ENCODE measurements around the gene MCC. TPM values are rescaled to one million over a fixed set of nuclear protein-coding genes. Genes with fewer than 3 reads are reported as not detected.

MCC gene
- total RNA-seq, 1 donor from 2014 or later: 22.7 TPM

DNA sequence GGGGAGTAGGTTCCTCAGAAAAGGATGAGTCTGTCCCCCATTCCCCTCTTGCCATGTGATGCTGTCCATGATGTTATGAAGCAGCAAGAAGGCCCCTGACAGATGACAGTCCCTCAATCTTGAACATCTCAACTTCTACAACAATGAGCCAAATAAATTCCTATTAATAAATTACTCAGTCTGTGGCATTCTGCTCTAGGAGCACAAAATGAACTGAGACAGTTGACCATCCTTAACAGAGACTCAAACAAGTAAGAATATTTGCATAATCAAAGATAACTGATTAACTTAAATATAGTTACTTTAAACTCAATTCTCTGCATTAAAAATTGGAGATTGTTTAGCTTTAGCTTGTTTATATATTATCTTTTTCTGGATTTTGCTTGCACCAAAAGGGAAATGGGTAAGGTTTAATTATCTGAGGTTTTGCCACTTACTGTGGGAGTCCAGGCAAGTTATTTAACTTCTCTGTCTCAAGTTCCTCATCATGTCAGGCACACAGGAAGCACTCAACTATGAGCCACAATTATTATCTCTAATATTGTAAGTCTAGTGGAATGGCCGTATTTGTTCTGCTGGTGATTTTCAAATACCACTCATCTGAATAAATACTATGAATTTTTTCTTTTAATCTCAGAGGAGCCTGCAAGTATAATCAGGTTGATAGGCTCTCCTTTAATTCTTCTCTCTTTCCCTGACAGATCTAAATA, 216.4 kb downstream of the MCC start:
- peaks cover 73% of the 10 kb centered on the region for H3K4me1 Mint-ChIP-seq (ENCODE audit: unreplicated experiment)
- H3K4me3 Mint-ChIP-seq (ENCODE audit: unreplicated experiment): no peak overlapping the region
- peak overlapping the region; percentile 95 for H3K27ac Mint-ChIP-seq (ENCODE audit: unreplicated experiment)
- peaks cover 1% of the 10 kb centered on the region for H3K27me3 Mint-ChIP-seq (ENCODE audit: unreplicated experiment)
- H3K36me3 Mint-ChIP-seq (ENCODE audit: low read depth, unreplicated experiment): no peaks in the 10 kb centered on the region
- DNase-seq (ENCODE audit: low spot score): no peak
- TF ChIP-seq, protein P1, sequence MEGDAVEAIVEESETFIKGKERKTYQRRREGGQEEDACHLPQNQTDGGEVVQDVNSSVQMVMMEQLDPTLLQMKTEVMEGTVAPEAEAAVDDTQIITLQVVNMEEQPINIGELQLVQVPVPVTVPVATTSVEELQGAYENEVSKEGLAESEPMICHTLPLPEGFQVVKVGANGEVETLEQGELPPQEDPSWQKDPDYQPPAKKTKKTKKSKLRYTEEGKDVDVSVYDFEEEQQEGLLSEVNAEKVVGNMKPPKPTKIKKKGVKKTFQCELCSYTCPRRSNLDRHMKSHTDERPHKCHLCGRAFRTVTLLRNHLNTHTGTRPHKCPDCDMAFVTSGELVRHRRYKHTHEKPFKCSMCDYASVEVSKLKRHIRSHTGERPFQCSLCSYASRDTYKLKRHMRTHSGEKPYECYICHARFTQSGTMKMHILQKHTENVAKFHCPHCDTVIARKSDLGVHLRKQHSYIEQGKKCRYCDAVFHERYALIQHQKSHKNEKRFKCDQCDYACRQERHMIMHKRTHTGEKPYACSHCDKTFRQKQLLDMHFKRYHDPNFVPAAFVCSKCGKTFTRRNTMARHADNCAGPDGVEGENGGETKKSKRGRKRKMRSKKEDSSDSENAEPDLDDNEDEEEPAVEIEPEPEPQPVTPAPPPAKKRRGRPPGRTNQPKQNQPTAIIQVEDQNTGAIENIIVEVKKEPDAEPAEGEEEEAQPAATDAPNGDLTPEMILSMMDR (IDR thresholded peaks at IDR 0.05; ENCODE audit: unreplicated experiment): no peak
- no peaks in the 10 kb centered on the region for H3K9me3 Mint-ChIP-seq (ENCODE audit: unreplicated experiment)

DNA sequence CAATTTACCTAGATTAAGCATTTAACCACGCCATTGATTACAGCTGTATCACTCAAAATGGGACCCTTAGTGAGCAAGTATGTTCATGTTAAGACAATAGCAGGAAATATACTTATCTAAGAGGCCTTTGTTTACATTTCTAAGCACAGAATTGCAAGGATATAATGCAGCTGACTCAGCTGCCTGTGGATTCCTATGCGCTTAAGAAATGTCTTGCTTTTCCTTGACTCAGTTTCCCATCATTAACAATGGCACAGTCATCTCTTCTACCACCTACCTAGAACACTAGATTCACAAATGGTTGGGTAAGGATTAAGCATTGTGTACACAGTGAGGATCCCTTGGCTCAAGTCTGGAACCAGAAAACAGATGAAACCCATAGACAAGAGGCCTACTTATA, 217.2 kb downstream of the MCC start:
- no peak for DNase-seq (ENCODE audit: low spot score)
- H3K4me3 Mint-ChIP-seq (ENCODE audit: unreplicated experiment): no peak overlapping the region
- no peaks in the 10 kb centered on the region for H3K36me3 Mint-ChIP-seq (ENCODE audit: low read depth, unreplicated experiment)
- peak overlapping the region; percentile 95 for H3K27ac Mint-ChIP-seq (ENCODE audit: unreplicated experiment)
- TF ChIP-seq, protein P1 (IDR thresholded peaks at IDR 0.05; ENCODE audit: unreplicated experiment): no peak
- peaks cover 75% of the 10 kb centered on the region for H3K4me1 Mint-ChIP-seq (ENCODE audit: unreplicated experiment)
- H3K9me3 Mint-ChIP-seq (ENCODE audit: unreplicated experiment): no peaks in the 10 kb centered on the region
- peaks cover 1% of the 10 kb centered on the region for H3K27me3 Mint-ChIP-seq (ENCODE audit: unreplicated experiment)

DNA sequence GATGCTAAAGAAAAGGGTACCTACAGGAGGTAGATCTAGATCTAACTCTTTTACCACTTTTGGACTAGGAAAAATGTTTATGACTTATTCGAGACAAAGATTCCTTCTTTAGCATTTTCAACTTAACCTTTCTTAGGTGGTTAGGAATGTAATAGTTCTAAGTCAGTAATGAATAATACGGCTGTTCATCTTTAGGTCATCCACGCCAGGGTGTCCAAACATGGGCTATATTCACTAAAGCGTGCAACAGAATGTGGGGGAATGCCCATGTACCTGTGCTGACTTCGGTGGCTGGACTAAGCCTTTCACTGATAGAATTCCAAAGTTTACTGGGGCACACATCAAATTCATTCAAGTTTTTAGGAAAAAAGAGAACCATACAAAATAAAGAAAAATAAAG, 218.2 kb downstream of the MCC start:
- H3K4me1 Mint-ChIP-seq (ENCODE audit: unreplicated experiment): peaks cover 74% of the 10 kb centered on the region
- DNase-seq (ENCODE audit: low spot score): no peak
- H3K27ac Mint-ChIP-seq (ENCODE audit: unreplicated experiment): peak overlapping the region; percentile 95

GRCh38 chr5:113269023-113269997, 218.9 kb downstream of the MCC start:
- Mint-ChIP-seq H3K4me3 (ENCODE audit: unreplicated experiment) (no peak overlapping the region), H3K4me1 (ENCODE audit: unreplicated experiment) (peaks cover 67% of the 10 kb centered on the region), H3K9me3 (ENCODE audit: unreplicated experiment) (no peaks in the 10 kb centered on the region), H3K27me3 (ENCODE audit: unreplicated experiment) (peaks cover 4% of the 10 kb centered on the region), H3K36me3 (ENCODE audit: low read depth, unreplicated experiment) (no peaks in the 10 kb centered on the region), H3K27ac (ENCODE audit: unreplicated experiment) (peak overlapping the region; percentile 83)
- DNase-seq (ENCODE audit: low spot score): no peak
- TF ChIP-seq, protein P1 (IDR thresholded peaks at IDR 0.05; ENCODE audit: unreplicated experiment): no peak

More for the DNA sequence above, 218.2 kb downstream of the MCC start:
- H3K9me3 Mint-ChIP-seq (ENCODE audit: unreplicated experiment): no peaks in the 10 kb centered on the region
- H3K4me3 Mint-ChIP-seq (ENCODE audit: unreplicated experiment): no peak overlapping the region
- H3K27me3 Mint-ChIP-seq (ENCODE audit: unreplicated experiment): peaks cover 4% of the 10 kb centered on the region
- TF ChIP-seq, protein P1 (IDR thresholded peaks at IDR 0.05; ENCODE audit: unreplicated experiment): no peak
- no peaks in the 10 kb centered on the region for H3K36me3 Mint-ChIP-seq (ENCODE audit: low read depth, unreplicated experiment)

All from endothelial cell (in vitro differentiated cells).